Measurements from ENCODE around the gene CACNG3. TPM values are rescaled to one million over a fixed set of nuclear protein-coding genes. Genes with fewer than 3 reads are reported as not detected.
A peak's percentile ranks its signal among the peaks of the same experiment; 100 is the strongest.
"Not testable (repeated sequence)": the region's sequence is repeated elsewhere in the genome, so short reads cannot be mapped to it uniquely, and the experiment has no call there.

Gene CACNG3
- total RNA-seq, 3 donors from 2014 or later: not detected

- Mint-ChIP-seq H3K4me3 (no peak overlapping the region), H3K9me3 (no peaks in the 10 kb centered on the region), H3K36me3 (ENCODE audit: insufficient read depth) (no peaks in the 10 kb centered on the region), H3K4me1 (ENCODE audit: low read depth) (no peaks in the 10 kb centered on the region), H3K27me3 (ENCODE audit: low read depth) (peaks cover 27% of the 10 kb centered on the region)
- no peak for ATAC-seq
- DNase-seq: no peak
Measured at GRCh38 chr16:24291932-24292331, 35.8 kb downstream of the CACNG3 start.

DNA sequence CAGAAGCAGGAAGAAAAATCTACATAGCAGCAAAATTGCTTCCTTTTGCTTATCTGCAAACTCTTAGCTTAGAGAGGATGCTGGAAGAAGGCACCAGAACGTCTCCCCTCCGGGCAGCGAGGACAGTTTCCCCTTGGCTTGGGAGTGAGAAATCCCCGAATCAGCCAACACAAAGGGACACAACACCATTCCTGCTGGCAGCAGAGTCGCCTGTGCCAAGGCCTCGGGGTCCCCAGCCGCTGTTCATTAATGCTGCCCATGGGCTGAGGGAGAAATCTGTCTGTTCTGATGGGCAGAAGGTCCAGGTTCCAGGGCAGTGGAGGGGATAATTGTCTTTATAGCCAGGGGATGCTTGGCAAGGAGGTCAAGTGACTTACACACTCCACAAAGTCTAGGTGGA is 38.0 kb downstream of the CACNG3 start:
- Mint-ChIP-seq H3K36me3 (ENCODE audit: insufficient read depth) (no peaks in the 10 kb centered on the region), H3K27me3 (ENCODE audit: low read depth) (peaks cover 30% of the 10 kb centered on the region), H3K4me1 (ENCODE audit: low read depth) (no peaks in the 10 kb centered on the region), H3K9me3 (no peaks in the 10 kb centered on the region), H3K4me3 (no peak overlapping the region)
- ATAC-seq: no peak
- no peak for DNase-seq

GRCh38 chr16:24297375-24297774 is 41.2 kb downstream of the CACNG3 start:
- no peak for ATAC-seq
- Mint-ChIP-seq H3K36me3 (ENCODE audit: insufficient read depth) (no peaks in the 10 kb centered on the region), H3K4me3 (no peak overlapping the region), H3K4me1 (ENCODE audit: low read depth) (no peaks in the 10 kb centered on the region), H3K9me3 (no peaks in the 10 kb centered on the region), H3K27me3 (ENCODE audit: low read depth) (peaks cover 27% of the 10 kb centered on the region)
- DNase-seq: no peak

DNA sequence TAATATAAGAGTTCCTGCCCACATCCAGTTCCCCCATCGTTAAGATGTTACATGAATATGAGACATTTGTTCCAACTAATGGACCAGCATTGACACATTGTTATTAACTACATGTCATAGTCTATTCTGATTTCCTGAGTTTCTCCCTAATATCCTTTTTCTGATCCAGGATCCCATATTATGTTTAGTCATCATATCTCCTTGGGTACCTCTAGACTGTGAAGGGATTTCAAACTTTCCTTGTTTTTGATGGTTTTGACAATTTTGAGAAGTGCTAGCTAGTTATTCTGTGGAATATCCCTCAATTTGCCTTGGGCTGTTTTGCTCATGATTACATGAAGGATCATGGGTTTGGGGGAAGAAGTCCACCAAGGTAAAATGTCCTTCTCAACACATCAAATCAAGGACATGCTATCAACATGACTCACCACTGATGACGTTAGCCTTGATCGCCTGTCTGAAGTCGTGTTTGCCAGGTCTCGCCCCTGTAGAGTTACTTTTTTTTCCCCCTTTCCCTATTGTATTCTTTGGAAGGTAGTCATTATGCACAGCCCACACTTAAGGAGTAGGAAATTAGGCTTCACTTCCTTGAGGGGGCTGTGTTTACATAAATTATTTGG is 42.5 kb downstream of the CACNG3 start:
- no peaks in the 10 kb centered on the region for H3K9me3 Mint-ChIP-seq
- no peak for ATAC-seq

GRCh38 chr16:24300750-24301149 is 44.6 kb downstream of the CACNG3 start:
- H3K9me3 Mint-ChIP-seq; H3K4me1 Mint-ChIP-seq (ENCODE audit: low read depth); DNase-seq; ATAC-seq; H3K36me3 Mint-ChIP-seq (ENCODE audit: insufficient read depth); H3K4me3 Mint-ChIP-seq: not testable (repeated sequence)
- peaks cover 18% of the 10 kb centered on the region for H3K27me3 Mint-ChIP-seq (ENCODE audit: low read depth)

More for the DNA sequence above, 42.5 kb downstream of the CACNG3 start:
- Mint-ChIP-seq H3K4me3 (no peak overlapping the region), H3K4me1 (ENCODE audit: low read depth) (no peaks in the 10 kb centered on the region), H3K36me3 (ENCODE audit: insufficient read depth) (no peaks in the 10 kb centered on the region), H3K27me3 (ENCODE audit: low read depth) (peaks cover 20% of the 10 kb centered on the region)
- no peak for DNase-seq

DNA sequence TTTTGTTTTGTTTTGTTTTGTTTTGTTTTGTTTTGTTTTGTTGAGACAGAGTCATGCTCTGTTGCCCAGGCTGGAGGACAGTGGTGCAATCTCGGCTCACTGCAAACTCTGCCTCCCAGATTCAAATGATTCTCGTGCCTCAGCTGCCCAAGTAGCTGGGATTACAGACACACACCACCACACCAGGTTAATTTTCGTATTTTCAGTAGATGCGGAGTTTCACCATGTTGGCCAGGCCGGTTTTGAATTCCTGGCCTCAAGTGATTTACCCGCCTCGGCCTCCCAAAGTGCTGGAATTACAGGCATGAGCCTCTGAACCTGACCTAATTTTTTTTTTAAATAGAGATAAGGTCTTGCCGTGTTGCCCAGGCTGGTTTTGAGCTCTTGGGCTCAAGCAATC is 46.5 kb downstream of the CACNG3 start:
- no peaks in the 10 kb centered on the region for H3K4me1 Mint-ChIP-seq (ENCODE audit: low read depth)
- ATAC-seq (no peak), DNase-seq (no peak)
- H3K9me3 Mint-ChIP-seq: no peaks in the 10 kb centered on the region
- peaks cover 23% of the 10 kb centered on the region for H3K27me3 Mint-ChIP-seq (ENCODE audit: low read depth)
- no peaks in the 10 kb centered on the region for H3K36me3 Mint-ChIP-seq (ENCODE audit: insufficient read depth)
- no peak overlapping the region for H3K4me3 Mint-ChIP-seq

DNA sequence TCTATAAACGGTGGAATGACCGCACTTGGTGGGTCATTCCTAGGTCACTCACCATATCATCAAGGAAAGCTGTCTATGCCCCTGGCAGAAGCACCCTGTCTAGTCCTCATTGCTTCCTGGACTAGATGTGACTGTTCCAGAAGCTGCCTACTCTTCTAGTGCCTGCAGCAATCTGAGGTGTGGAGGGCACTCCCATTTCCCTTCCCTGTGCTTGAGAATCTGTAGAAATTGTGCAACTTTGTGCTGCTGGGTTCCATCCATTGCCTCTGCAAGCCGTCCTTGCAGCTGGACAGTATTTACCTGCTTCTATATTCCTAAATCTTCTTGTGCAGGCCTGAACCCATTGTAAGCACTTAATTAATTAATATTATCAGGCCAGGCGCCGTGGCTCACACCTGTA is 52.1 kb downstream of the CACNG3 start:
- Mint-ChIP-seq H3K36me3 (ENCODE audit: insufficient read depth) (no peaks in the 10 kb centered on the region), H3K9me3 (no peaks in the 10 kb centered on the region), H3K27me3 (ENCODE audit: low read depth) (peaks cover 19% of the 10 kb centered on the region), H3K4me1 (ENCODE audit: low read depth) (no peaks in the 10 kb centered on the region), H3K4me3 (no peak overlapping the region)
- ATAC-seq (no peak), DNase-seq (no peak)

- Mint-ChIP-seq H3K9me3 (no peaks in the 10 kb centered on the region), H3K4me1 (ENCODE audit: low read depth) (no peaks in the 10 kb centered on the region), H3K4me3 (no peak overlapping the region), H3K36me3 (ENCODE audit: insufficient read depth) (no peaks in the 10 kb centered on the region), H3K27me3 (ENCODE audit: low read depth) (peaks cover 18% of the 10 kb centered on the region)
- DNase-seq: no peak
- peak in 1 of 2 donors; percentile 27 for ATAC-seq
Measured at GRCh38 chr16:24309258-24310142, 53.4 kb downstream of the CACNG3 start.

DNA sequence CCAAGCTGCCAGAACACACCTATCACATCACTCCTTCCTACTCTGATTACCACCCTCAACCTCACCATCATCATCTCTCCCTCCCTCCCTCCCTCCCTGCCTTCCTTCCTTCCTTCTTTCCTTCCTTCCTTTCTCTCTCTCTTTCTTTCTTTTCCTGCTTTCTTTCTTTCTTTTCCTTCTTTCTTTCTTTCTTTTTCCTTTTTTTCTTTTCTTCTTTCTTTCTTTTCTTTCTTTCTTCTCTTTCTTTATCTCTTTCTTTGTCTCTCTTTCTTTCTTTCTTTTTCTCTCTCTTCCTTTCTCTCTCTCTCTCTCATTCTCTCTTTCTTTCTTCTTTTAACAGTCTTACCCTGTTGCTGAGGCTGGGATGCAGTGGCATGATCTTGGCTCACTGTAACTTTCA is 59.2 kb downstream of the CACNG3 start:
- H3K4me1 Mint-ChIP-seq (ENCODE audit: low read depth): no peaks in the 10 kb centered on the region
- H3K27me3 Mint-ChIP-seq (ENCODE audit: low read depth): peaks cover 29% of the 10 kb centered on the region
- no peaks in the 10 kb centered on the region for H3K36me3 Mint-ChIP-seq (ENCODE audit: insufficient read depth)
- H3K4me3 Mint-ChIP-seq: no peak overlapping the region
- no peaks in the 10 kb centered on the region for H3K9me3 Mint-ChIP-seq
- no peak for ATAC-seq
- DNase-seq: no peak

GRCh38 chr16:24318680-24319079 is 62.5 kb downstream of the CACNG3 start:
- H3K36me3 Mint-ChIP-seq (ENCODE audit: insufficient read depth): no peaks in the 10 kb centered on the region
- peaks cover 36% of the 10 kb centered on the region for H3K27me3 Mint-ChIP-seq (ENCODE audit: low read depth)
- no peak overlapping the region for H3K4me3 Mint-ChIP-seq
- H3K9me3 Mint-ChIP-seq: no peaks in the 10 kb centered on the region
- H3K4me1 Mint-ChIP-seq (ENCODE audit: low read depth): no peaks in the 10 kb centered on the region
- ATAC-seq: no peak
- DNase-seq: no peak

DNA sequence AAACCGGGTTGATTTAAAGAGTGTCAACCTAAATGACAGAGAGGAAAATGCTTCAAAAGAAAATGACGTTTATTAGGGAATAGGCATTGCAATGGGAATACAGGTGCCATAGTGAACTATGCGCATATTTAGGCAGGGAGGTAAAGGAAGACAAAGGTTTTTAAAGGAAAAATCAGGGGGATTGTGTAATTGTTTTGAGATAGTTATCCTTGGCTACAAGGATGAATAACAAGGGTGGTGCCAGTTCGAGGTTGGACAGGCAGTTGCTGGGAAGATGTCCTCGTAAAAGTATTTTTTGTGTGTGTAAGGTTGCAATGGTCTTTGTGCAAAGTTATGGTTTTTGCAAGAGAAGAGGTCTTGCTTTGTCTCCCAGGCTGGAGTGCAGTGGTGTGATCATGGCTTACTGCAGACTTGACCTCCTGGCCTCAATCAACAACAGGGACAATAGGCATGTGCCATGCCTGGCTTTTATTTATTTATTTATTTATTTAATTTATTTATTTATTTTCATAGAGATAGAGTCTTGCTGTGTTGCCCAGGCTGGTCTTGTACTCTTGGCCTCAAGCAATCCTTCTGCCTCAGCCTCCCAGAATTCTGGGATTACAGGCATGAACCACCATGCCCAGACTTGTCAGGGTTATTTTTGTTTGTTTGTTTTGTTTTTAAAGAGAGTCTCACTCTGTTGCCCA is 63.1 kb downstream of the CACNG3 start:
- Mint-ChIP-seq H3K36me3 (ENCODE audit: insufficient read depth) (no peaks in the 10 kb centered on the region), H3K9me3 (no peaks in the 10 kb centered on the region), H3K4me3 (no peak overlapping the region), H3K4me1 (ENCODE audit: low read depth) (no peaks in the 10 kb centered on the region), H3K27me3 (ENCODE audit: low read depth) (peaks cover 40% of the 10 kb centered on the region)
- DNase-seq: no peak
- ATAC-seq: no peak

DNA sequence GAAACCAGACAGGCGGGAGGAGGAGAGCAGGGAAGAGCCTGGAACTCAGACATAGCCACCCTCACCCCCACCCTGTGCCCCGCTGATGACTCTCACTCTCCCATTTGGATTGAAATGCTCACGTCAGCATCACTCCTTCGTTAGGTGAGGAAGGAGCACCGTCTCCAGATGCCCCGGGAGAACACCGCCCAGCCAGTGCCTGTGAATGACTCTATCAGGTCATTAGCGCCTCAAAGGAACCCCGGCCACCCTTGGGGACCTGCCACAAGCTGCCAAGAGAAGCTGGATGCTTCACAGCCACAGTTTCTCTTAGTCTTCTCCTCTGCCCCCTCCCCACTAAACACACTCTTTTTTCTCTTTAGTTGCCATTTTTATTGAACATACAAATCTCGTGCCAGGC is 66.0 kb downstream of the CACNG3 start:
- H3K4me3 Mint-ChIP-seq: no peak overlapping the region

DNA sequence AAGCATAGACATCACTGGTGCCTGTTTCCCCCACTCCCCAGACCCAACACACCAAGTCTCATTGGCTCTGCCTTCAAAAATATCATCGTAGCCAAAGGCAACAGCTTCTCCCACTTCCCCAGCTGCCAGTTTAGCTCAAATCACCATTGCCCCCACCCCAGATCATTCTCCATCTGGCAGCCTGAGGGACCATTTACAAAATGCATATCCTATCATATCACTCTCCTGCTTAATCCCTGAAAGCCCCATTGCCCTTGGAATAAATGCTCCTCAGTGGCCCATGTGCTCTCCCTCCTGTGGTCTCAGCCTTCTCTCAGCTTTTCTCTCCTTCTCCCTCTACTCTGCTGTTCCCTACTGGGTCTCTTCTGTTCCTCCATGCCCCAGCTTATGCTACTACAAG is 68.3 kb downstream of the CACNG3 start:
- no peak for DNase-seq
- no peak for ATAC-seq
- H3K36me3 Mint-ChIP-seq (ENCODE audit: insufficient read depth): no peaks in the 10 kb centered on the region
- H3K4me3 Mint-ChIP-seq: no peak overlapping the region
- no peaks in the 10 kb centered on the region for H3K9me3 Mint-ChIP-seq
- peaks cover 27% of the 10 kb centered on the region for H3K27me3 Mint-ChIP-seq (ENCODE audit: low read depth)
- no peaks in the 10 kb centered on the region for H3K4me1 Mint-ChIP-seq (ENCODE audit: low read depth)

More for the DNA sequence above, 66.0 kb downstream of the CACNG3 start:
- DNase-seq (no peak), ATAC-seq (no peak)
- Mint-ChIP-seq H3K4me1 (ENCODE audit: low read depth) (no peaks in the 10 kb centered on the region), H3K27me3 (ENCODE audit: low read depth) (peaks cover 35% of the 10 kb centered on the region), H3K9me3 (no peaks in the 10 kb centered on the region), H3K36me3 (ENCODE audit: insufficient read depth) (no peaks in the 10 kb centered on the region)

DNA sequence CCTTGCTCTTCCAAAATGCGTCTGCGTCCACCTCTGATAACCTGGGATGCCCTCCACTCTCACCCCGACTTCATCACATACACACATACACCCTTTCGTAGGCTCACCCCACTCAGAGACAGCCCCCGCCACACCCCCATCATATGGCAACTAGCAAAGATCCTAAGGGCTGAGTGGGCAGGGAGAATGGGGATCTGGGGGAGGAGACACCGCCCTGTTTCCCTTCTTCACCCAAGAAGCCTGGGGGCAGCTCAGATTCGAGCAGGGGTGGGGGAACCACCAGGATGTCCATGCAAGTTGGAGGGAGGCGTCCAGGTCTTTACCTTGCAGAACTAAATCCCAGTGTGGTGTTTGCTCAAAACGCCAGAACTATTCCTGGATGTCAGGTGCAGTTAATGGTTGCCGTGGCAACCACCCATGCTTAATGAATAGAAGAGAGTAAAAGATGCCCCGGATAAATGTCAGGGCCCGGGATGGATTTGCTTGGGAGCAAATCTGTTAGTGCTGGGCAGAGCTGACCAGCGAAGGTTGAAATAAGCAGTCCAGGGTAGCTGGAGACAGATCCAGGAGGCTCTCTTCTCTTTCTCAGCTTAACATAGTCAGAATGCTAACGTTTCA is 72.8 kb downstream of the CACNG3 start:
- no peaks in the 10 kb centered on the region for H3K4me1 Mint-ChIP-seq (ENCODE audit: low read depth)
- no peaks in the 10 kb centered on the region for H3K36me3 Mint-ChIP-seq (ENCODE audit: insufficient read depth)
- ATAC-seq (no peak), DNase-seq (no peak)
- H3K9me3 Mint-ChIP-seq: no peaks in the 10 kb centered on the region
- peaks cover 14% of the 10 kb centered on the region for H3K27me3 Mint-ChIP-seq (ENCODE audit: low read depth)
- H3K4me3 Mint-ChIP-seq: no peak overlapping the region

Data from activated T-cell treated with anti-CD3 and anti-CD28 coated beads, Interleukin-2, amount 50 U/mL, for 4 hours (primary cell).